BLaER1 (cell line): ENCODE data around the gene THAP4.

Source experiments
- H3K27ac ChIP-seq: shearing (Covaris generic); formaldehyde crosslinking; 2 replicates; pipeline ENCODE4 v1.8.1; 2022
- H3K27me3 ChIP-seq: shearing (Covaris generic); formaldehyde crosslinking; 2 replicates; pipeline ENCODE4 v1.8.1; 2022
- H3K36me3 ChIP-seq: shearing (Covaris generic); formaldehyde crosslinking; 2 replicates; pipeline ENCODE4 v1.8.1; 2022
- H3K4me1 ChIP-seq: shearing (Covaris generic); formaldehyde crosslinking; 2 replicates; pipeline ENCODE4 v1.8.1; 2022
- H3K4me2 ChIP-seq: shearing (Covaris generic); formaldehyde crosslinking; 2 replicates; pipeline ENCODE4 v1.8.1; 2022
- H3K4me3 ChIP-seq: shearing (Covaris generic); formaldehyde crosslinking; 2 replicates; pipeline ENCODE4 v1.8.1; 2022
- H3K9ac ChIP-seq: shearing (Covaris generic); formaldehyde crosslinking; 2 replicates; pipeline ENCODE4 v1.8.1; 2022
- H3K9me3 ChIP-seq: shearing (Covaris generic); formaldehyde crosslinking; 2 replicates; pipeline ENCODE4 v1.8.1; 2022
- H4K20me1 ChIP-seq: shearing (Covaris generic); formaldehyde crosslinking; 2 replicates; pipeline ENCODE4 v1.8.1; 2022
- Cebpa-rat ChIP-seq: shearing (Covaris generic); IDR thresholded peaks from 2 replicates; pipeline ENCODE4 v1.8.1; 2022

Gene THAP4

GRCh38 chr2:241565411-241565810, 71.5 kb downstream of the THAP4 start:
- peaks cover 28% of the 10 kb centered on the region for H3K4me1 ChIP-seq
- no peaks in the 10 kb centered on the region for H3K36me3 ChIP-seq
- TF ChIP-seq Cebpa-rat: no peak
- no peak overlapping the region for H3K4me2 ChIP-seq
- H3K4me3 ChIP-seq: no peak overlapping the region
- H3K9ac ChIP-seq: no peak overlapping the region
- H3K9me3 ChIP-seq: no peaks in the 10 kb centered on the region
- H3K27me3 ChIP-seq: peaks cover 6% of the 10 kb centered on the region
- no peak overlapping the region for H3K27ac ChIP-seq
- no peaks in the 10 kb centered on the region for H4K20me1 ChIP-seq

GRCh38 chr2:241564596-241565410, 72.2 kb downstream of the THAP4 start:
- no peak for TF ChIP-seq Cebpa-rat
- H3K4me3 ChIP-seq: no peak overlapping the region

GRCh38 chr2:241563981-241564595, 72.9 kb downstream of the THAP4 start:
- TF ChIP-seq Cebpa-rat: no peak
- H3K27ac ChIP-seq: no peak overlapping the region
- no peak overlapping the region for H3K4me3 ChIP-seq
- no peaks in the 10 kb centered on the region for H4K20me1 ChIP-seq
- peaks cover 19% of the 10 kb centered on the region for H3K27me3 ChIP-seq
- no peaks in the 10 kb centered on the region for H3K36me3 ChIP-seq
- H3K4me2 ChIP-seq: no peak overlapping the region
- H3K4me1 ChIP-seq: peaks cover 26% of the 10 kb centered on the region
- peaks cover 10% of the 10 kb centered on the region for H3K9me3 ChIP-seq
- H3K9ac ChIP-seq: no peak overlapping the region

More at GRCh38 chr2:241564596-241565410, 72.2 kb downstream of the THAP4 start:
- Histone ChIP-seq H3K9ac (0 out of 2 replicates have a peak overlapping the region, but pooled peaks have one; percentile 29), H3K4me2 (no peak overlapping the region; the same call in 1 of the 2 replicates), H3K27me3 (peaks cover 12% of the 10 kb centered on the region), H3K27ac (no peak overlapping the region; the same call in 1 of the 2 replicates), H3K9me3 (peaks cover 3% of the 10 kb centered on the region), H3K36me3 (no peaks in the 10 kb centered on the region), H4K20me1 (no peaks in the 10 kb centered on the region), H3K4me1 (peaks cover 28% of the 10 kb centered on the region)

GRCh38 chr2:241563571-241563980, 73.4 kb downstream of the THAP4 start:
- H3K36me3 ChIP-seq: no peaks in the 10 kb centered on the region
- peaks cover 15% of the 10 kb centered on the region for H3K9me3 ChIP-seq
- no peak for TF ChIP-seq Cebpa-rat
- H3K27me3 ChIP-seq: peaks cover 24% of the 10 kb centered on the region
- no peak overlapping the region for H3K4me3 ChIP-seq
- peaks cover 21% of the 10 kb centered on the region for H3K4me1 ChIP-seq
- H3K27ac ChIP-seq: no peak overlapping the region
- no peak overlapping the region for H3K4me2 ChIP-seq
- no peaks in the 10 kb centered on the region for H4K20me1 ChIP-seq
- H3K9ac ChIP-seq: no peak overlapping the region

- Histone ChIP-seq H3K4me1 (peaks cover 21% of the 10 kb centered on the region), H3K36me3 (no peaks in the 10 kb centered on the region), H3K27ac (no peak overlapping the region), H3K9me3 (peaks cover 20% of the 10 kb centered on the region), H3K9ac (no peak overlapping the region), H3K4me2 (peak overlapping the region; percentile 12; the same call in 1 of the 2 replicates), H4K20me1 (no peaks in the 10 kb centered on the region), H3K4me3 (no peak overlapping the region), H3K27me3 (peaks cover 29% of the 10 kb centered on the region)
- no peak for TF ChIP-seq Cebpa-rat
These were observed 73.9 kb downstream of the THAP4 start for GRCh38 chr2:241563031-241563507.

- Histone ChIP-seq H3K9me3 (peaks cover 27% of the 10 kb centered on the region), H3K36me3 (no peaks in the 10 kb centered on the region), H3K27ac (no peak overlapping the region), H3K27me3 (peaks cover 36% of the 10 kb centered on the region), H3K4me2 (peak overlapping the region; percentile 12; the same call in 1 of the 2 replicates), H3K4me1 (peaks cover 21% of the 10 kb centered on the region), H3K9ac (no peak overlapping the region), H4K20me1 (no peaks in the 10 kb centered on the region), H3K4me3 (no peak overlapping the region)
- TF ChIP-seq Cebpa-rat: no peak
These were observed 74.6 kb downstream of the THAP4 start for GRCh38 chr2:241562269-241562891.

GRCh38 chr2:241561832-241562231, 75.1 kb downstream of the THAP4 start:
- Histone ChIP-seq H3K27ac (no peak overlapping the region), H3K4me3 (no peak overlapping the region), H3K4me2 (peak overlapping the region; percentile 12; the same call in 1 of the 2 replicates), H3K36me3 (no peaks in the 10 kb centered on the region), H3K9me3 (peaks cover 32% of the 10 kb centered on the region), H3K9ac (no peak overlapping the region), H4K20me1 (no peaks in the 10 kb centered on the region), H3K4me1 (peaks cover 21% of the 10 kb centered on the region), H3K27me3 (peaks cover 39% of the 10 kb centered on the region)
- no peak for TF ChIP-seq Cebpa-rat

GRCh38 chr2:241560883-241561474, 76.0 kb downstream of the THAP4 start:
- no peak overlapping the region for H3K4me3 ChIP-seq

GRCh38 chr2:241560162-241560882, 76.6 kb downstream of the THAP4 start:
- Histone ChIP-seq H3K27ac (no peak overlapping the region), H4K20me1 (no peaks in the 10 kb centered on the region), H3K27me3 (peaks cover 39% of the 10 kb centered on the region), H3K36me3 (no peaks in the 10 kb centered on the region), H3K4me3 (no peak overlapping the region), H3K4me1 (peaks cover 21% of the 10 kb centered on the region), H3K4me2 (no peak overlapping the region), H3K9me3 (peaks cover 46% of the 10 kb centered on the region), H3K9ac (no peak overlapping the region)
- no peak for TF ChIP-seq Cebpa-rat

More at GRCh38 chr2:241560883-241561474, 76.0 kb downstream of the THAP4 start:
- H3K9me3 ChIP-seq: peaks cover 41% of the 10 kb centered on the region
- no peak overlapping the region for H3K4me2 ChIP-seq
- peaks cover 21% of the 10 kb centered on the region for H3K4me1 ChIP-seq
- peaks cover 39% of the 10 kb centered on the region for H3K27me3 ChIP-seq
- no peak for TF ChIP-seq Cebpa-rat
- no peaks in the 10 kb centered on the region for H4K20me1 ChIP-seq
- H3K36me3 ChIP-seq: no peaks in the 10 kb centered on the region
- no peak overlapping the region for H3K27ac ChIP-seq
- H3K9ac ChIP-seq: no peak overlapping the region
